HL-60 (cell line): ENCODE measurements around the gene CRTC1.

Source experiments
- DNase-seq, 2 experiments: peaks; one replicate each; pipeline ENCODE4 v3.0.0-alpha.2; 2010 to 2020; ENCODE audit warnings: low read depth in 1 of 2, low spot score in 1 of 2
- H3K27ac ChIP-seq: fragments of 250-450 bp; sonication (Bioruptor Pico); replicated peaks from 2 replicates; pipeline ENCODE4 v1.5.1; 2020; ENCODE audit warnings: mild to moderate bottlenecking, moderate library complexity
- H3K27me3 ChIP-seq: fragments of 250-450 bp; sonication (Bioruptor Pico); 2 replicates; pipeline ENCODE4 v1.5.1; 2021; ENCODE audit warnings: mild to moderate bottlenecking, moderate library complexity; ENCODE audit not compliant: insufficient read depth, poor library complexity, severe bottlenecking
- H3K4me3 ChIP-seq: replicated peaks from 2 replicates; pipeline ENCODE4 v1.5.1; 2011; ENCODE audit warnings: mild to moderate bottlenecking, control low read depth, low read length; ENCODE audit not compliant: insufficient read depth
- CTCF ChIP-seq: IDR thresholded peaks from one replicate; pipeline ENCODE4 v1.5.1; 2011; ENCODE audit warnings: low read length, control low read depth, inconsistent platforms; ENCODE audit not compliant: insufficient read depth
- GABPA ChIP-seq: IDR thresholded peaks from 2 replicates; pipeline ENCODE4 v1.6.1; 2012; ENCODE audit warnings: low read depth
- POLR2AphosphoS5 ChIP-seq: IDR thresholded peaks from 2 replicates; pipeline ENCODE4 v1.6.1; 2012; ENCODE audit warnings: low read depth
- REST ChIP-seq: IDR thresholded peaks from 2 replicates; pipeline ENCODE4 v1.6.1; 2012; ENCODE audit warnings: low read depth; ENCODE audit not compliant: insufficient replicate concordance
- SPI1 ChIP-seq: IDR thresholded peaks from 2 replicates; pipeline ENCODE4 v1.6.1; 2012; ENCODE audit warnings: low read depth, mild to moderate bottlenecking, borderline replicate concordance

The CRTC1 gene

GRCh38 chr19:18669524-18669817 lies 14.0 kb upstream of the CRTC1 start:
- Histone ChIP-seq H3K27ac (no peak overlapping the region), H3K4me3 (no peak overlapping the region), H3K27me3 (no peaks in the 10 kb centered on the region)
- no peak for TF ChIP-seq GABPA
- no peak for TF ChIP-seq POLR2AphosphoS5
- no peak for TF ChIP-seq SPI1
- no peak for TF ChIP-seq REST
- TF ChIP-seq CTCF: no peak
- no peak for DNase-seq

- no peaks in the 10 kb centered on the region for H3K27me3 ChIP-seq
- no peak overlapping the region for H3K4me3 ChIP-seq
- no peak for TF ChIP-seq GABPA
- TF ChIP-seq SPI1: no peak
- DNase-seq: no peak
- H3K27ac ChIP-seq: no peak overlapping the region
Measured at GRCh38 chr19:18669883-18670282, 13.6 kb upstream of the CRTC1 start.

GRCh38 chr19:18670312-18670711 lies 13.2 kb upstream of the CRTC1 start:
- Histone ChIP-seq H3K27me3 (no peaks in the 10 kb centered on the region), H3K27ac (no peak overlapping the region), H3K4me3 (no peak overlapping the region)
- TF ChIP-seq REST (no peak), SPI1 (no peak), GABPA (no peak), CTCF (no peak), POLR2AphosphoS5 (no peak)
- DNase-seq: no peak

GRCh38 chr19:18671303-18672043 lies 12.0 kb upstream of the CRTC1 start:
- no peak overlapping the region for H3K27ac ChIP-seq
- H3K27me3 ChIP-seq: no peaks in the 10 kb centered on the region
- H3K4me3 ChIP-seq: no peak overlapping the region
- TF ChIP-seq GABPA (no peak), SPI1 (no peak), REST (no peak), CTCF (no peak), POLR2AphosphoS5 (no peak)
- no peak for DNase-seq
